HCT116 (cell line): Measurements from ENCODE around the gene MRPL30. TPM values are rescaled to one million over a fixed set of nuclear protein-coding genes. Genes with fewer than 3 reads are reported as not detected.
"Not testable (repeated sequence)": the region's sequence is repeated elsewhere in the genome, so short reads cannot be mapped to it uniquely, and the experiment has no call there.

Source experiments
- ATAC-seq: fragments of 200-7000 bp; cut with Tn5 transposase; 2 replicates; pipeline ENCODE4 v1.9.1; 2020; ENCODE audit warnings: mild to moderate bottlenecking, moderate library complexity
- BruUV-seq: library from RNA; stranded (reverse); fragments of 400-500 nt; replicated peaks from 2 replicates; lab custom pipeline; 2021; lab: Mats Ljungman, UMichigan
- CTCF ChIA-PET: fragments of 300-600 bp; sonication (Branson Sonifier 250); formaldehyde crosslinking; loops from one replicate; lab custom pipeline; 2021; ENCODE audit warnings: antibody characterized with exemption; lab: Charles Lee
- POLR2A ChIA-PET: fragments of 300-600, 350-600 bp; sonication (Branson Sonifier 250); formaldehyde crosslinking; loops from one replicate; lab custom pipeline; 2021; ENCODE audit warnings: antibody characterized with exemption; lab: Charles Lee
- RAD21 ChIA-PET, 2 experiments: fragments of 300-600 bp; sonication (Branson Sonifier 250); formaldehyde crosslinking; loops; one replicate each; lab custom pipeline; 2023; ENCODE audit warnings: low total read pairs in 2 of 2; ENCODE audit not compliant: uncharacterized antibody in 2 of 2, unreplicated experiment in 2 of 2, low non-redundant PET in 1 of 2; lab: Charles Lee
- DNase-seq: peaks from one replicate; pipeline ENCODE4 v3.0.0-alpha.2; 2010; ENCODE audit warnings: low read depth, low spot score
- H2AFZ ChIP-seq: fragments of 200-600 bp; shearing (Covaris generic), sonication (generic); 2 replicates; pipeline ENCODE4 v1.6.1; 2017; ENCODE audit warnings: low read depth, mixed run types, mixed read lengths, antibody characterized with exemption, low read length; ENCODE audit not compliant: poor library complexity, severe bottlenecking
- H3K27ac ChIP-seq: 2 replicates; pipeline ENCODE4 v1.5.1; 2012; ENCODE audit warnings: low read depth, low read length
- H3K27me3 ChIP-seq: fragments of 200-600 bp; sonication (generic); 2 replicates; pipeline ENCODE4 v1.6.1; 2016; ENCODE audit warnings: mixed run types, low read length, mixed read lengths; ENCODE audit not compliant: insufficient read depth
- H3K36me3 ChIP-seq, 2 experiments: fragments of 200-500 bp in 1 of 2; fragments of 200-600 bp in 1 of 2; sonication (Bioruptor generic) in 1 of 2; sonication (generic) in 1 of 2; 2 replicates each; pipeline versions ENCODE4 v1.5.1 to v1.6.1; 2014 to 2016; ENCODE audit warnings: low read length in 2 of 2, inconsistent platforms in 1 of 2, mixed read lengths in 1 of 2, mixed run types in 1 of 2; ENCODE audit not compliant: insufficient read depth in 2 of 2, control insufficient read depth in 1 of 2
- H3K4me1 ChIP-seq, 2 experiments: fragments of 200-600 bp in 1 of 2; sonication (generic) in 1 of 2; 2 replicates each; pipeline versions ENCODE4 v1.5.1 to v1.6.1; 2012 to 2017; ENCODE audit warnings: low read length in 2 of 2, inconsistent platforms in 1 of 2, mild to moderate bottlenecking in 1 of 2, mixed read lengths in 1 of 2, mixed run types in 1 of 2, moderate library complexity in 1 of 2; ENCODE audit not compliant: insufficient read depth in 2 of 2, control insufficient read depth in 1 of 2
- H3K4me2 ChIP-seq: fragments of 200-600 bp; sonication (generic); 2 replicates; pipeline ENCODE4 v1.6.1; 2017; ENCODE audit warnings: mixed run types, low read length, mixed read lengths
- H3K4me3 ChIP-seq, 2 experiments: fragments of 200-600 bp in 1 of 2; sonication (generic) in 1 of 2; replicated peaks in 1 of 2; 2 replicates each; pipeline ENCODE4 v1.5.1; 2011 to 2016; ENCODE audit warnings: low read length in 2 of 2, control low read depth in 1 of 2, low read depth in 1 of 2, mild to moderate bottlenecking in 1 of 2, mixed read lengths in 1 of 2, mixed run types in 1 of 2
- H3K79me2 ChIP-seq: fragments of 200-600 bp; sonication (generic); 2 replicates; pipeline ENCODE4 v1.6.1; 2017; ENCODE audit warnings: mild to moderate bottlenecking, mixed run types, low read length, moderate library complexity, mixed read lengths; ENCODE audit not compliant: insufficient read depth
- H3K9ac ChIP-seq: fragments of 200-600 bp; sonication (generic); 2 replicates; pipeline ENCODE4 v1.6.1; 2016; ENCODE audit warnings: low read length, mixed read lengths
- H3K9me2 ChIP-seq: fragments of 200-600 bp; sonication (generic), shearing (Covaris generic); 2 replicates; pipeline ENCODE4 v1.6.1; 2017; ENCODE audit warnings: mixed run types, mild to moderate bottlenecking, moderate library complexity; ENCODE audit not compliant: insufficient read depth
- H3K9me3 ChIP-seq, 2 experiments: fragments of 200-500 bp in 1 of 2; fragments of 200-600 bp in 1 of 2; sonication (Bioruptor generic) in 1 of 2; sonication (generic) in 1 of 2; 2 replicates each; pipeline ENCODE4 v1.6.1; 2014 to 2017; ENCODE audit warnings: low read length in 2 of 2, mixed read lengths in 2 of 2, inconsistent platforms in 1 of 2, low read depth in 1 of 2, mild to moderate bottlenecking in 1 of 2, mixed run types in 1 of 2, moderate library complexity in 1 of 2; ENCODE audit not compliant: control insufficient read depth in 1 of 2, insufficient read depth in 1 of 2
- H4K20me1 ChIP-seq: fragments of 200-600 bp; sonication (generic), shearing (Covaris generic); 2 replicates; pipeline ENCODE4 v1.6.1; 2017; ENCODE audit warnings: mixed run types, mild to moderate bottlenecking, moderate library complexity; ENCODE audit not compliant: insufficient read depth
- CTCF ChIP-seq, 3 experiments: fragments of 200-600 bp in 1 of 3; sonication (generic) in 1 of 3; IDR thresholded peaks in 2 of 3; conservative IDR thresholded peaks in 1 of 3; 2 replicates each; pipeline ENCODE4 v1.5.1; 2012 to 2017; ENCODE audit warnings: low read depth in 2 of 3, low read length in 2 of 3, antibody characterized with exemption in 1 of 3, borderline replicate concordance in 1 of 3, control low read depth in 1 of 3, mild to moderate bottlenecking in 1 of 3, mixed read lengths in 1 of 3, mixed run types in 1 of 3, moderate library complexity in 1 of 3; ENCODE audit not compliant: insufficient read depth in 1 of 3
- FOSL1 ChIP-seq: IDR thresholded peaks from 2 replicates; pipeline ENCODE4 v1.6.1; 2012; ENCODE audit warnings: low read depth
- intact Hi-C: fragments of 100-400 bp; cut with micrococcal nuclease; formaldehyde crosslinking; loops from 2 replicates; pipeline ENCODE4 v1.10.0; 2022
- total RNA-seq: library from RNA; stranded (reverse); gene quantifications from one replicate; pipeline ENCODE4 v1.2.1, GENCODE V29; 2021; ENCODE audit not compliant: unreplicated experiment

The MRPL30 gene
- total RNA-seq, 1 experiment from 2014 or later, result 38.1 TPM

- peaks cover 54% of the 10 kb centered on the region for H3K79me2 ChIP-seq
- no peak overlapping the region for H3K27ac ChIP-seq
- no peaks in the 10 kb centered on the region for H3K9me2 ChIP-seq
- ChIA-PET POLR2A (no interaction called here), CTCF (no interaction called here), RAD21 (no interaction called here)
- peaks cover 21 to 26% of the 10 kb centered on the region in 2 experiments; a peak in 3 of 4 replicates for H3K36me3 ChIP-seq
- no peaks in the 10 kb centered on the region for H3K27me3 ChIP-seq
- intact Hi-C loops, result no loop called here
- peak in 2 of 3 experiments; percentile 28 to 48; a peak in 4 of 6 replicates for TF ChIP-seq CTCF (IDR thresholded peaks at IDR 0.05 in 2 of 3, conservative IDR thresholded peaks at IDR 0.05 in 1 of 3; ENCODE audit: borderline replicate concordance in 1 of 3, insufficient read depth in 1 of 3, low read depth in 2 of 3, low read length in 2 of 3)
- no peak for TF ChIP-seq FOSL1
- H3K4me2 ChIP-seq, result no peak overlapping the region
- H3K4me1 ChIP-seq, result no peaks in the 10 kb centered on the region
- BruUV-seq, result no TSS peak
- ATAC-seq, result 0 out of 2 replicates have a peak, but pooled peaks have one; percentile 40
- H3K9ac ChIP-seq, result no peak overlapping the region
- H3K4me3 ChIP-seq, result no peak overlapping the region
- DNase-seq, result no peak
- no peak overlapping the region for H2AFZ ChIP-seq
- H4K20me1 ChIP-seq, result peaks cover 5% of the 10 kb centered on the region; the same call in 1 of the 2 replicates
- H3K9me3 ChIP-seq, result no peaks in the 10 kb centered on the region
Measured at GRCh38 chr2:99190548-99190947, 9.6 kb downstream of the MRPL30 start.

- peaks cover 31% of the 10 kb centered on the region in 2 experiments; a peak in 3 of 4 replicates for H3K36me3 ChIP-seq
- H3K9ac ChIP-seq, H2AFZ ChIP-seq, H3K9me3 ChIP-seq, H4K20me1 ChIP-seq, H3K27me3 ChIP-seq, intact Hi-C loops, H3K4me3 ChIP-seq, ATAC-seq, H3K9me2 ChIP-seq, POLR2A ChIA-PET, CTCF ChIA-PET, BruUV-seq, DNase-seq, H3K27ac ChIP-seq, H3K4me2 ChIP-seq, H3K4me1 ChIP-seq, RAD21 ChIA-PET: not testable (repeated sequence)
- H3K79me2 ChIP-seq, result peaks cover 36% of the 10 kb centered on the region
Measured at GRCh38 chr2:99192364-99192763, 11.4 kb downstream of the MRPL30 start.
